ENCODE measurements around the gene PMS1.
"Not testable (repeated sequence)": the region's sequence is repeated elsewhere in the genome, so short reads cannot be mapped to it uniquely, and the experiment has no call there.

The PMS1 gene

GRCh38 chr2:189783927-189784867, at the start of gene PMS1, which contains the start of gene ORMDL1:
Gene PMS1 (plus strand): TSS chr2:189784450. CDS start chr2:189791810, 7,360 bp downstream.
Gene ORMDL1 (minus strand): TSS chr2:189784339. CDS start chr2:189782595, 1,744 bp downstream.
- peak; percentile 96 for DNase-seq (ENCODE audit: low spot score)

GRCh38 chr2:189751080-189751658, 33.1 kb upstream of the PMS1 start:
- peak; percentile 75 for DNase-seq (ENCODE audit: low spot score)

- DNase-seq (ENCODE audit: low spot score), result no peak
Observed at GRCh38 chr2:189756311-189756952, 27.8 kb upstream of the PMS1 start.

- DNase-seq (ENCODE audit: low spot score), result not testable (repeated sequence)
Observed at GRCh38 chr2:189760154-189760553, 24.1 kb upstream of the PMS1 start.

GRCh38 chr2:189762229-189762550, 22.1 kb upstream of the PMS1 start:
- DNase-seq (ENCODE audit: low spot score), result no peak

- peak; percentile 96 for DNase-seq (ENCODE audit: low spot score)
Observed at GRCh38 chr2:189762551-189763298, 21.5 kb upstream of the PMS1 start, which contains the start of gene OSGEPL1. Gene OSGEPL1 (minus strand): TSS chr2:189762792. CDS start chr2:189761640, 1,152 bp downstream.

- peak; percentile 31 for DNase-seq (ENCODE audit: low spot score)
Observed at GRCh38 chr2:189763908-189764661, 20.2 kb upstream of the PMS1 start.

- no peak for DNase-seq (ENCODE audit: low spot score)
Observed at GRCh38 chr2:189770590-189771322, 13.5 kb upstream of the PMS1 start.

GRCh38 chr2:189772212-189772611, 12.0 kb upstream of the PMS1 start:
- DNase-seq (ENCODE audit: low spot score), result no peak

- peak; percentile 26 for DNase-seq (ENCODE audit: low spot score)
Observed at GRCh38 chr2:189782221-189782671, 2.0 kb upstream of the PMS1 start.

- peak; percentile 37 for DNase-seq (ENCODE audit: low spot score)
Observed at GRCh38 chr2:189783451-189783926, 761 bp upstream of the PMS1 start.

- no peak for DNase-seq (ENCODE audit: low spot score)
Observed at GRCh38 chr2:189791338-189792042, 7.2 kb downstream of the PMS1 start.

- no peak for DNase-seq (ENCODE audit: low spot score)
Observed at GRCh38 chr2:189794310-189794709, 10.1 kb downstream of the PMS1 start.

- no peak for DNase-seq (ENCODE audit: low spot score)
Observed at GRCh38 chr2:189797902-189798301, 13.7 kb downstream of the PMS1 start.

GRCh38 chr2:189798312-189799029, 14.2 kb downstream of the PMS1 start:
- DNase-seq (ENCODE audit: low spot score), result no peak

GRCh38 chr2:189799030-189799331, 14.7 kb downstream of the PMS1 start:
- no peak for DNase-seq (ENCODE audit: low spot score)

- DNase-seq (ENCODE audit: low spot score), result no peak
Observed at GRCh38 chr2:189799531-189799930, 15.3 kb downstream of the PMS1 start.

GRCh38 chr2:189802396-189802912, 18.2 kb downstream of the PMS1 start:
- DNase-seq (ENCODE audit: low spot score), result no peak

GRCh38 chr2:189803431-189803830, 19.2 kb downstream of the PMS1 start:
- DNase-seq (ENCODE audit: low spot score), result no peak
